GM13976 (cell line): ENCODE measurements around the gene NEURL1B.

Experiments used
- DNase-seq: peaks from one replicate; pipeline ENCODE4 v3.0.0; 2012; ENCODE audit warnings: low spot score
- in situ Hi-C: fragments of 300-500 bp; cut with MboI; formaldehyde crosslinking; loops from one replicate; pipeline ENCODE4 v1.12.0; 2022; ENCODE audit warnings: low sequenced_read_pairs, mixed read lengths, inconsistent platforms; ENCODE audit not compliant: unreplicated experiment
- TF ChIP-seq, protein P1 (sequence below): IDR thresholded peaks from 2 replicates; pipeline ENCODE4 v1.5.1; 2012; ENCODE audit warnings: borderline replicate concordance, mild to moderate bottlenecking; ENCODE audit not compliant: insufficient read depth; ENCODE audit errors: extremely low read depth, missing control alignments, control extremely low read depth

NEURL1B gene, protein sequence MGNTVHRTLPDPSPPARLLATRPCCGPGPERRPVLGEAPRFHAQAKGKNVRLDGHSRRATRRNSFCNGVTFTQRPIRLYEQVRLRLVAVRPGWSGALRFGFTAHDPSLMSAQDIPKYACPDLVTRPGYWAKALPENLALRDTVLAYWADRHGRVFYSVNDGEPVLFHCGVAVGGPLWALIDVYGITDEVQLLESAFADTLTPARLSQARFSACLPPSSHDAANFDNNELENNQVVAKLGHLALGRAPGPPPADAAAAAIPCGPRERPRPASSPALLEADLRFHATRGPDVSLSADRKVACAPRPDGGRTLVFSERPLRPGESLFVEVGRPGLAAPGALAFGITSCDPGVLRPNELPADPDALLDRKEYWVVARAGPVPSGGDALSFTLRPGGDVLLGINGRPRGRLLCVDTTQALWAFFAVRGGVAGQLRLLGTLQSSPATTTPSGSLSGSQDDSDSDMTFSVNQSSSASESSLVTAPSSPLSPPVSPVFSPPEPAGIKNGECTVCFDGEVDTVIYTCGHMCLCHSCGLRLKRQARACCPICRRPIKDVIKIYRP

DNA sequence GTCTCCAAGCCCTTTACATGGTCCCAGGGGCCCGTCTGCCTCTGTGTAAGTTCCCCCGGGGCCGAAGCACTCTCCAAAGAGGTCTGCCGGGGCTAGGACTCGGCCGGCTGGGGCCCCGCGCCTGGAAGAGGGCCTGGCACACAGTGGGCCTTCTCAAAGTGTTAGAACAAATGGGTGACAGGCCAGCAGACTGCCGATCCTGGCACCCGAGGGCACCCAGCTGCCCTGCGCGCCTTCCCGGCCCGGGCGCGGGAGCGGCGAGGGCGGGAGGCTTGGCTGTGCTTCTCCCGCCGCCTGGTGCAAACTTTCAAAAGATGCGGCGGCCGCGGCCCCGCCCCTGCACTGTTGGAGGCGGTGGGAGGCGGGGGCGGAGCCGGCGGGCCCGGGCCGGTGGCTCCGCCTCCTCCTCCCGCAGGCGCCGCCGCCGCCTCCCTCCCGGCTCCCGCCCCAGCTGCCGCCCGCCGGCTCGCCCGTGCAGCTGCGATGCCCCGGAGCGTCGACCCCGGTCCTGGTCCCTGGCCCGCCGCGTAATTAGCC is at the start of gene NEURL1B:
NEURL1B (plus strand) TSS at position 442 of the 537 bp plus-strand sequence. CDS start 144 bp downstream, outside the sequence.
- peak; percentile 80 for DNase-seq
- TF ChIP-seq, protein P1, sequence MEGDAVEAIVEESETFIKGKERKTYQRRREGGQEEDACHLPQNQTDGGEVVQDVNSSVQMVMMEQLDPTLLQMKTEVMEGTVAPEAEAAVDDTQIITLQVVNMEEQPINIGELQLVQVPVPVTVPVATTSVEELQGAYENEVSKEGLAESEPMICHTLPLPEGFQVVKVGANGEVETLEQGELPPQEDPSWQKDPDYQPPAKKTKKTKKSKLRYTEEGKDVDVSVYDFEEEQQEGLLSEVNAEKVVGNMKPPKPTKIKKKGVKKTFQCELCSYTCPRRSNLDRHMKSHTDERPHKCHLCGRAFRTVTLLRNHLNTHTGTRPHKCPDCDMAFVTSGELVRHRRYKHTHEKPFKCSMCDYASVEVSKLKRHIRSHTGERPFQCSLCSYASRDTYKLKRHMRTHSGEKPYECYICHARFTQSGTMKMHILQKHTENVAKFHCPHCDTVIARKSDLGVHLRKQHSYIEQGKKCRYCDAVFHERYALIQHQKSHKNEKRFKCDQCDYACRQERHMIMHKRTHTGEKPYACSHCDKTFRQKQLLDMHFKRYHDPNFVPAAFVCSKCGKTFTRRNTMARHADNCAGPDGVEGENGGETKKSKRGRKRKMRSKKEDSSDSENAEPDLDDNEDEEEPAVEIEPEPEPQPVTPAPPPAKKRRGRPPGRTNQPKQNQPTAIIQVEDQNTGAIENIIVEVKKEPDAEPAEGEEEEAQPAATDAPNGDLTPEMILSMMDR: no peak
- in situ Hi-C loops: no loop called here

DNA sequence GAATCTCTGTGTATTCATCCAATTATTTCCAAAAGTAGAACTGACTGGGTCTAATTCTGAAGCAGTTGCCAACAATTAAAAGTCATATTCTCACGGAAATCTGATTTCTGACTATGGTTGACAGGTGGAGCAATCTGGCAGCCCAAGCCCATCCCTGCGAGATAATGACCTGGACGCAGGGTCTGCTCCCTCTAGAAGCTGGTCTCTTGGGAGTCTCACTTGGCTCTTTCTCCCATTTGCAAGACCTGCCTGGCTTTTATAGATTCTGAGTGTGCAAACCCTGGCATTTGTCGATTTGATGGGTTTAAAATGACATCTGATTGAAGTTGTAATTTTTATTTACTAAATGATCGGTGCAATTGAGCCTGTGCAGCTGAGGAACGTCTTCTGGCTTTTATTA is 49.4 kb upstream of the NEURL1B start:
- no peak for DNase-seq
- in situ Hi-C loops: no loop called here
- TF ChIP-seq, protein P1: no peak

DNA sequence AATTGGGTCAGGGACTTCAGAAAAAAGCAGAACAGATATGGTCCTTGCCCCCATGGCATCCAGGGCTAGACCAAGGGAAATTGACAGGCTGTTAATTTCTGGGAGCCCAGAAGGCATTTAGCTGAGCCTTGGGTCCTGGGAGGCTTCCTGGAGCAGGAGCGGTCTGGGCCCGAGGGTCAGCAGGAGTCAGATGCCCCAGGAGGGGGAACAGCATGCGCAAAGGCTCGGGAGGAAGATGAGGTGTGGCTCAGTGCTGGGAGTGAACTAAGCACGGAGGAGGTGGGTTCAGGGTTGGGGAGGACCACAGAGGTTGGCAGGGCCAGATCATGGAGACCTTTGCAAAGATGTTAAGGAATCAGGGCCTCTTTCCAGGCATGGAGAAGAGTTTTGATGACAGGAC is 48.2 kb upstream of the NEURL1B start:
- in situ Hi-C loops: no loop called here
- DNase-seq: no peak
- TF ChIP-seq, protein P1: no peak

DNA sequence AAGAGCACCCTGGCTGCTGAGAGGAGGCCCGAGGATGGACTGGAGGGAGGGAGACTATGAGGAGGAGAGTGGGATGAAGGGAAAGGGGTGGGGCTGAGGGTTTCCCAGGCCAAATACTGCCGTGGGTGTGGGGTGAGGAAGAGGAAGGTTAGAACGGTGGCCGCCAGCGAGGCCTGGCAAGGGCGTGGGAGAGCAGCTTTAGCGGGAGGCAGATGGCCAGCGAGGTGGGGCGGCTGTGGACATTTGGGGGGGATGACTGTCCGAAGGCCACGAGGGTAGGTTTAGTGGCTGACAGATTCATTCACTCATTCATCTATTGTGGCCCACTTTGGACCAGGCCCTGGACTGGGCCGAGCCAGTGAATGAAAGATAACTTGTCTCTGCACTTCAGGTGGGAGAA is 47.8 kb upstream of the NEURL1B start:
- in situ Hi-C loops: no loop called here
- DNase-seq: no peak
- TF ChIP-seq, protein P1: no peak

DNA sequence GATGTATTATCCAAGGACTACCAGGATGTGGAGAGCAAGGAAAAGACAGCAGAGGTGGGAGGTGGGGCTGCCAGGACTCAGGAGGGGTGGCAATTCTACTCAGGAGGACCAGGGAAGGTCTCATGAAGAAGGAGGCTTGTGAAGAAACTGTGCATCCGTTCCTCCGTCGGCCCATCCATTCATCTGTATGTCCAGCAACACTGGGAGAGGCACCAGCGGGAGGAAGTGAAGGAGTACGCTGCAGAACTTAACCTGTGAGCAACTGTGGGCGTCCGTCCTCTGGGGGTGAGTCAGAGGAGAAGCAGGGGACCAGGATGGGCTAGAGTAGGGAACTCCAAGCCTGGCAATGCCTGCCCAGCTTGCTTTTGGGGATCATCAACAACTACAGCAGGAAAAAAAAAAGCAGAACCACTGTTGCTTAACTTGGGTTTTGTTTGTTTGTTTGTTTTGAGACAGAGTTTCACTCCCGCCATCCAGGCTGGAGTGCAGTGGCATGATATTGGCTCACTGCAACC is 47.3 kb upstream of the NEURL1B start:
- DNase-seq: no peak
- TF ChIP-seq, protein P1: no peak
- in situ Hi-C loops: no loop called here

DNA sequence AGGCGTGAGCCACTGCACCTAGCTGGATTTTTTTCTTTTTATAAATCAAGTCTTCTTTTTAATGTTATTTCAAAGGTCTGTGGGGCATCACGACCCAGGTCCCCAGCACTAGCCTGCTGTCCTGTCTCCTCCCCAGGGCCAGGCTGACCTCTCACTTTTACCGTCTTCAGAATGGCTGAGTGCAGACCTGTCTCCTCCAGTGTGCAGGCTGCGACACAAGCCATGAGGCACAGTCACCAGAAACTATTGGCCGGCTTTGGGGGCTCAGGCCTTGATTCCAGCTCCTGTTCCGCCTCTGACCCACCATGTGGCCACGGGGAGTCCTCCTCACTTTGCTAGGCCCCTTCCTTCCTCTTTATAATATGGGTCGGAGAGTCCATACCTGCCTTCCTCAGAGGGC is 46.6 kb upstream of the NEURL1B start:
- DNase-seq: no peak
- TF ChIP-seq, protein P1: no peak
- in situ Hi-C loops: no loop called here
